Smooth muscle cell (in vitro differentiated cells): Measurements from ENCODE around the gene DEF6. TPM values are rescaled to one million over a fixed set of nuclear protein-coding genes. Genes with fewer than 3 reads are reported as not detected.

ENCODE experiments used
- DNase-seq: peaks from one replicate; lab custom pipeline; 2025; ENCODE audit not compliant: unreplicated experiment; lab: John Stamatoyannopoulos, UW
- H2AFZ ChIP-seq: fragments of 200-600 bp; sonication (generic); 2 replicates; pipeline ENCODE4 v1.6.0; 2016; ENCODE audit warnings: antibody characterized with exemption, low read depth, mild to moderate bottlenecking
- H3F3A ChIP-seq: fragments of 200-600 bp; sonication (generic); 2 replicates; pipeline ENCODE4 v1.6.0; 2017; ENCODE audit warnings: antibody characterized with exemption, low read depth
- H3K27ac ChIP-seq: fragments of 200-600 bp; sonication (generic); 2 replicates; pipeline ENCODE4 v1.5.1; 2016; ENCODE audit warnings: low read depth, mild to moderate bottlenecking
- H3K27me3 ChIP-seq: fragments of 200-600 bp; sonication (generic); 2 replicates; pipeline ENCODE4 v1.6.1; 2016; ENCODE audit warnings: low read depth, mild to moderate bottlenecking
- H3K36me3 ChIP-seq: fragments of 200-600 bp; sonication (generic); 2 replicates; pipeline ENCODE4 v1.5.1; 2016; ENCODE audit warnings: low read depth
- H3K4me1 ChIP-seq: fragments of 200-600 bp; sonication (generic); 2 replicates; pipeline ENCODE4 v1.5.1; 2016; ENCODE audit warnings: low read depth
- H3K4me2 ChIP-seq: fragments of 200-600 bp; sonication (generic); 2 replicates; pipeline ENCODE4 v1.6.0; 2016; ENCODE audit warnings: mild to moderate bottlenecking
- H3K4me3 ChIP-seq: fragments of 200-600 bp; sonication (generic); 2 replicates; pipeline ENCODE4 v1.5.1; 2016; ENCODE audit warnings: mild to moderate bottlenecking
- H3K79me2 ChIP-seq: fragments of 200-600 bp; sonication (generic); 2 replicates; pipeline ENCODE4 v1.6.0; 2016; ENCODE audit warnings: low read depth, mild to moderate bottlenecking
- H3K9ac ChIP-seq: fragments of 200-600 bp; sonication (generic); 2 replicates; pipeline ENCODE4 v1.6.0; 2016; ENCODE audit warnings: low read depth
- H3K9me3 ChIP-seq: fragments of 200-600 bp; sonication (generic); replicated peaks from 2 replicates; pipeline ENCODE4 v1.5.1; 2016; ENCODE audit warnings: low read depth
- H4K20me1 ChIP-seq: fragments of 200-600 bp; sonication (generic); 2 replicates; pipeline ENCODE4 v1.6.0; 2016; ENCODE audit warnings: low read depth
- WGBS: methylation state at CpG from one replicate; pipeline ENCODE4 v1.1.7; 2016; ENCODE audit warnings: low lambda C conversion rate; 5-methylcytosine and 5-hydroxymethylcytosine counted together
- polyA plus RNA-seq: library from polyadenylated mRNA; unstranded; fragments of >200 nt; fragmentation: Nextera tagmentation; extraction: Ambion mirVana; gene quantifications from 2 replicates; pipeline ENCODE4 v1.2.1, GENCODE V29; 2016
- total RNA-seq: library from RNA; depleted of rRNA; stranded (reverse); fragments of >200 nt; gene quantifications from 2 replicates; pipeline ENCODE4 v1.2.3, GENCODE V29; 2014
- TF ChIP-seq, protein P1 (sequence below): fragments of 200-600 bp; sonication (generic); IDR thresholded peaks from 2 replicates; pipeline ENCODE4 v1.5.1; 2017; ENCODE audit warnings: borderline replicate concordance, mild to moderate bottlenecking, antibody characterized with exemption; ENCODE audit not compliant: insufficient read depth, poor library complexity, severe bottlenecking

Gene DEF6
- total RNA-seq (2.2 and 3.6 TPM in 2 replicates), polyA plus RNA-seq (2.8 and 7.0 TPM in 2 replicates)

GRCh38 chr6:35297601-35298481, at the start of gene DEF6:
DEF6 (plus strand) TSS chr6:35297818; CDS start chr6:35297857, 39 bp downstream.
- no peaks in the 10 kb centered on the region for H3K79me2 ChIP-seq
- no peaks in the 10 kb centered on the region for H3K36me3 ChIP-seq
- H3K27me3 ChIP-seq: no peaks in the 10 kb centered on the region
- no peak within 1 kb of the TSS for H3K9ac ChIP-seq
- TF ChIP-seq, protein P1, sequence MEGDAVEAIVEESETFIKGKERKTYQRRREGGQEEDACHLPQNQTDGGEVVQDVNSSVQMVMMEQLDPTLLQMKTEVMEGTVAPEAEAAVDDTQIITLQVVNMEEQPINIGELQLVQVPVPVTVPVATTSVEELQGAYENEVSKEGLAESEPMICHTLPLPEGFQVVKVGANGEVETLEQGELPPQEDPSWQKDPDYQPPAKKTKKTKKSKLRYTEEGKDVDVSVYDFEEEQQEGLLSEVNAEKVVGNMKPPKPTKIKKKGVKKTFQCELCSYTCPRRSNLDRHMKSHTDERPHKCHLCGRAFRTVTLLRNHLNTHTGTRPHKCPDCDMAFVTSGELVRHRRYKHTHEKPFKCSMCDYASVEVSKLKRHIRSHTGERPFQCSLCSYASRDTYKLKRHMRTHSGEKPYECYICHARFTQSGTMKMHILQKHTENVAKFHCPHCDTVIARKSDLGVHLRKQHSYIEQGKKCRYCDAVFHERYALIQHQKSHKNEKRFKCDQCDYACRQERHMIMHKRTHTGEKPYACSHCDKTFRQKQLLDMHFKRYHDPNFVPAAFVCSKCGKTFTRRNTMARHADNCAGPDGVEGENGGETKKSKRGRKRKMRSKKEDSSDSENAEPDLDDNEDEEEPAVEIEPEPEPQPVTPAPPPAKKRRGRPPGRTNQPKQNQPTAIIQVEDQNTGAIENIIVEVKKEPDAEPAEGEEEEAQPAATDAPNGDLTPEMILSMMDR: peak; percentile 63
- H3K4me2 ChIP-seq: peak within 1 kb of the TSS; percentile 81
- WGBS: 25% methylated on average over 33 of the region's 35 CpGs
- H3K27ac ChIP-seq: no peak within 1 kb of the TSS
- H3K4me1 ChIP-seq: peaks cover 6% of the 10 kb centered on the region
- H4K20me1 ChIP-seq: no peaks in the 10 kb centered on the region
- peak; percentile 22 for DNase-seq
- H3F3A ChIP-seq: no peaks in the 10 kb centered on the region
- peak within 1 kb of the TSS; percentile 65 for H2AFZ ChIP-seq
- no peaks in the 10 kb centered on the region for H3K9me3 ChIP-seq
- H3K4me3 ChIP-seq: peak within 1 kb of the TSS; percentile 39

DNA sequence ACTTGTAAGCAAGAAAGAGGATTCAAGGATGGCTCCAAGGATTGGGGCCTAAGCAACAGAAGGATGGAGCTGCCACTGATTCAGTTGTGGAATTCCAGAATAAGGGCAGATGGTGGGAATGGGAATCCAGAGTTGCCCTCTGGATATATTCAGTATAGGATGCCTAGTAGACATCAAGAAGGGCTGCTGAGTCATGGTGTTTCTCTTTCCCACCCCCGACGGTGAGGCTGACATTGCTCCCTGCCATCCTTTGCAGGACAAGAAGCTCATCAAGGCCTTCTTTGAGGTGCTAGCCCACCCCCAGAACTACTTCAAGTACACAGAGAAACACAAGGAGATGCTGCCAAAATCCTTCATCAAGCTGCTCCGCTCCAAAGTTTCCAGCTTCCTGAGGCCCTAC, 49.3 kb upstream of the DEF6 start:
- Histone ChIP-seq H3K79me2 (peaks cover 15% of the 10 kb centered on the region), H3K27me3 (no peaks in the 10 kb centered on the region), H3K36me3 (no peaks in the 10 kb centered on the region), H3K27ac (no peak overlapping the region), H3K4me1 (no peaks in the 10 kb centered on the region), H3K4me2 (no peak overlapping the region), H4K20me1 (peaks cover 62% of the 10 kb centered on the region), H3K9me3 (no peaks in the 10 kb centered on the region), H3F3A (no peaks in the 10 kb centered on the region), H3K9ac (no peak overlapping the region), H2AFZ (no peak overlapping the region), H3K4me3 (no peak overlapping the region)
- WGBS: 60% methylated on average over 3 of the region's 3 CpGs
- TF ChIP-seq, protein P1: no peak
- no peak for DNase-seq

GRCh38 chr6:35248965-35249364, 48.7 kb upstream of the DEF6 start:
- no peak overlapping the region for H3K4me2 ChIP-seq

More at GRCh38 chr6:35248965-35249364, 48.7 kb upstream of the DEF6 start:
- Histone ChIP-seq H3K27ac (no peak overlapping the region), H3K79me2 (peaks cover 21% of the 10 kb centered on the region), H3F3A (no peaks in the 10 kb centered on the region), H4K20me1 (peaks cover 68% of the 10 kb centered on the region), H3K4me1 (no peaks in the 10 kb centered on the region), H3K36me3 (no peaks in the 10 kb centered on the region), H3K4me3 (no peak overlapping the region), H2AFZ (no peak overlapping the region), H3K9ac (no peak overlapping the region), H3K27me3 (no peaks in the 10 kb centered on the region), H3K9me3 (no peaks in the 10 kb centered on the region)
- no peak for DNase-seq
- WGBS: 69% methylated on average over 3 of the region's 3 CpGs
- TF ChIP-seq, protein P1: no peak
